Common myeloid progenitor, CD34-positive (primary cell): ENCODE measurements around the gene LITAF.
A peak's percentile ranks its signal among the peaks of the same experiment; 100 is the strongest.

ENCODE experiments used
- CTCF ChIA-PET: fragments of 350-600 bp; sonication (Branson Sonifier 250); formaldehyde crosslinking; loops from one replicate; lab custom pipeline; 2021; ENCODE audit warnings: antibody characterized with exemption; lab: Charles Lee
- POLR2A ChIA-PET: fragments of 350-600 bp; sonication (Branson Sonifier 250); formaldehyde crosslinking; loops from one replicate; lab custom pipeline; 2021; ENCODE audit warnings: antibody characterized with exemption; lab: Charles Lee
- DNase-seq, 3 donors: peaks; one replicate each; pipeline versions ENCODE4 v3.0.0 to v3.0.0-alpha.2; 2013
- H3K27ac ChIP-seq, 2 experiments: 1 replicate in 1 of 2; 2 replicates in 1 of 2; pipeline ENCODE4 v1.7.0; 2013; ENCODE audit warnings: inconsistent platforms in 2 of 2, low read length in 2 of 2, mild to moderate bottlenecking in 2 of 2, low read depth in 1 of 2, moderate library complexity in 1 of 2; ENCODE audit not compliant: severe bottlenecking in 2 of 2, insufficient read depth in 1 of 2, poor library complexity in 1 of 2
- H3K27me3 ChIP-seq, 5 experiments: replicated peaks in 2 of 5; 1 replicate in 3 of 5; 2 replicates in 2 of 5; pipeline versions ENCODE4 v1.6.1 to v1.7.0; 2013; ENCODE audit warnings: low read length in 4 of 5, mild to moderate bottlenecking in 2 of 5, moderate library complexity in 2 of 5, inconsistent platforms in 1 of 5; ENCODE audit not compliant: insufficient read depth in 5 of 5, control insufficient read depth in 4 of 5
- H3K36me3 ChIP-seq, 4 experiments: 1 replicate in 2 of 4; 2 replicates in 2 of 4; pipeline versions ENCODE4 v1.6.1 to v1.7.0; 2013; ENCODE audit warnings: low read length in 3 of 4, control low read depth in 1 of 4, mild to moderate bottlenecking in 1 of 4; ENCODE audit not compliant: control insufficient read depth in 4 of 4, insufficient read depth in 4 of 4
- H3K4me1 ChIP-seq, 4 experiments: 1 replicate in 3 of 4; 2 replicates in 1 of 4; pipeline versions ENCODE4 v1.6.1 to v1.7.1; 2013; ENCODE audit warnings: low read length in 3 of 4, mild to moderate bottlenecking in 3 of 4, control low read depth in 1 of 4, inconsistent platforms in 1 of 4, moderate library complexity in 1 of 4; ENCODE audit not compliant: control insufficient read depth in 4 of 4, insufficient read depth in 4 of 4; ENCODE audit errors: control extremely low read depth in 1 of 4
- H3K4me3 ChIP-seq, 7 experiments: 1 replicate in 4 of 7; 2 replicates in 3 of 7; pipeline versions ENCODE4 v1.5.1 to v1.7.0; 2013; ENCODE audit warnings: mild to moderate bottlenecking in 7 of 7, low read length in 6 of 7, moderate library complexity in 6 of 7, inconsistent platforms in 2 of 7, low read depth in 2 of 7, control low read depth in 1 of 7; ENCODE audit not compliant: insufficient read depth in 4 of 7, control insufficient read depth in 1 of 7; ENCODE audit errors: extremely low read depth in 1 of 7
- H3K9me3 ChIP-seq, 5 experiments: 1 replicate in 4 of 5; 2 replicates in 1 of 5; pipeline versions ENCODE4 v1.6.1 to v1.7.1; 2013; ENCODE audit warnings: low read length in 4 of 5, mild to moderate bottlenecking in 2 of 5, inconsistent platforms in 1 of 5, low read depth in 1 of 5, moderate library complexity in 1 of 5; ENCODE audit not compliant: control insufficient read depth in 4 of 5, insufficient read depth in 2 of 5; ENCODE audit errors: control extremely low read depth in 1 of 5
- WGBS: methylation state at CpG from one replicate; pipeline ENCODE4 v1.1.5; 2013; ENCODE audit not compliant: insufficient coverage; 5-methylcytosine and 5-hydroxymethylcytosine counted together

LITAF gene

DNA sequence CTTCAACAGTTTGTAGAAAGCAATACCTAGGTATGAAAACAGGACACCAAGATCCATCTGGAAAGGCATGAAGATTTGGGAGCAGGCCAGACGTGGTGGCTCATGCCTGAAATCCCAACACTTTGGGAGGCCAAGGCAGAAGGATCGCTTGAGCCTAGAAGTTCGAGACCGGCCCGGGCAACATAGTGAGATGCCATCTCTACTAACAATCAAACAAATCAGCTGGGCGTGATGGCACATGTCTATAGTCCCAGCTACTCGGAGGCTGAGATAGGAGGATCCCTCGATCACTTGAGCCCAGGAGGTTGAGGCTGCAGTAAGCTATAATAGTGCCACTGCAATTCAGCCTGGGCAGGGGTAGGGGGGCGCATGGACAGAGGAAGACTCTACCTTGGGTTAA, 20.3 kb downstream of the LITAF start:
- H3K36me3 ChIP-seq: peaks cover 2 to 48% (median 4%) of the 10 kb centered on the region in 4 experiments
- CTCF ChIA-PET: interaction anchor here (0.8 to 1.5 kb wide), 3 partner anchors 9 to 17 kb away, joined by 3 to 4 read pairs (median 3); no protein-coding TSS in a partner anchor
- no peaks in the 10 kb centered on the region for H3K27me3 ChIP-seq
- peaks cover 0 to 11% (median 0%) of the 10 kb centered on the region in 4 experiments for H3K4me1 ChIP-seq
- H3K4me3 ChIP-seq: no peak overlapping the region
- H3K27ac ChIP-seq: no peak overlapping the region
- WGBS: 97% methylated on average over 5 of the region's 9 CpGs
- POLR2A ChIA-PET: no interaction called here
- H3K9me3 ChIP-seq: no peaks in the 10 kb centered on the region
- DNase-seq: no peak

DNA sequence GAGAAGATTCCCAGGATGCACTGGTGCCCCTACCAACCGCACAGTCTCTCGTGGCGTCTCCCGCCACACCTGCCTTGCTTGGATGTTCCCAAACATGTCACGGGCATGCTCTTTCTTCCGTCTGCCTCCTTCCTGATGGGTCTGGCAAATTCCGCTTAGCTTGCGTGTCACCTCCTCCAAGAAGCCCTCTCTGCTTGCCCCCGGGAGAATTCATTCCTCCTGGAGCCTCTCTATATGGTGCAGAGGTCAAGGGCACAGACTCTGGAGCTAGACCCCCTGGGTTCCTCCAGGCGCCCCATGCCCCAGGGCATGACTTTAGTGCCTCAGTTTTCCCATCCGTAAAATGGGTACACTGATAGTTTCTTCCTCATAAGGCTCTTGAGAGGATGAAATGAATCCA, 21.1 kb downstream of the LITAF start:
- Histone ChIP-seq H3K36me3 (peaks cover 2 to 51% (median 6%) of the 10 kb centered on the region in 4 experiments), H3K4me3 (no peak overlapping the region), H3K4me1 (peaks cover 0 to 10% (median 2%) of the 10 kb centered on the region in 4 experiments), H3K27ac (no peak overlapping the region), H3K27me3 (no peaks in the 10 kb centered on the region), H3K9me3 (no peaks in the 10 kb centered on the region)
- no peak for DNase-seq
- ChIA-PET POLR2A (no interaction called here), CTCF (interaction anchor here (1.5 kb wide), 1 partner anchor 10 kb away, joined by 3 read pairs; no protein-coding TSS in a partner anchor)
- 93% methylated on average over 11 of the region's 11 CpGs for WGBS

DNA sequence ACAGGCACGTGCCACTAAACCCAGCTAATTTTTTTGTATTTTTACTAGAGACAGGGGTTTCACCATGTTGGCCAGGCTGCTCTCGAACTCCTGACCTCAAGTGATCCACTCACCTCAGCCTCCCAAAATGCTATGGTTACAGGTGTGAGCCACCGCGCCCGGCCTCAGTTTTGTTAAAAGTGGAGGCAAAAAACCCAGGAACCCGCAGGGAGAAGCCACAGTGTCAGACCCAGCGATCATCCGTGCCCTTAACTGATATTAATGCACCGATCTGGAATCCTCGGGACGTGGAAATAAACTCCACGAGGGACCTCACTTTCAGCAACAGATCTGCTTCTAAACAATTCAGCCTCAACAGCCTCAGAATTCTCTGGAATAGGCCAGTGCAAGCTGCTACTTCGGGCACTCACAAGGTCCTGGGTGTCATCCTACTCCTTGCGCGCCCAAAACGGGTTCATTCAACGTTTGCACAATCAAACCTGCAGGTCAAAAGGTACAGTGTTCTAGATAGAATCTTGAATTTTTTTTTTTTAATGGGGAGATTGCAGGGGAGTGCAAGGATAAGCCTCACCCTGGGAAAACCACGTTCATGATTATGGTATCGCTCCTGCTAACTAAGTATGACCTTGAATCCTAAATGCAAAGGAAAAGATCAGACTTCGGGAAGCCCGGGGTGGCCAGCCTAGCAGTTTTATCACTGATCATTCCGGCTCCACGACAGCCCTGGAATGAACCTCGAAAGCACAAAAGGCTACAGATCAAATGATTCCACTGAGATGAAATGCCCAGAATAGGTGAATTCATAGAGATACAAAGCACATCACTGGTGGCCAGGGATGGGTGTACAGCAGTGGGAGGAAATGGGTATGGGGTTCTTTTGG, 22.4 kb downstream of the LITAF start:
- H3K4me3 ChIP-seq: no peak overlapping the region
- CTCF ChIA-PET: interaction anchor here (0.7 to 1.1 kb wide), 3 partner anchors 66 to 151 kb away, joined by 3 to 5 read pairs (median 3); no protein-coding TSS in a partner anchor
- 99% methylated on average over 18 of the region's 24 CpGs for WGBS
- no peak for DNase-seq
- no peaks in the 10 kb centered on the region for H3K27me3 ChIP-seq
- no peak overlapping the region for H3K27ac ChIP-seq
- H3K36me3 ChIP-seq: peaks cover 0 to 44% (median 6%) of the 10 kb centered on the region in 4 experiments
- H3K9me3 ChIP-seq: no peaks in the 10 kb centered on the region
- peaks cover 0 to 10% (median 3%) of the 10 kb centered on the region in 4 experiments for H3K4me1 ChIP-seq
- POLR2A ChIA-PET: no interaction called here

DNA sequence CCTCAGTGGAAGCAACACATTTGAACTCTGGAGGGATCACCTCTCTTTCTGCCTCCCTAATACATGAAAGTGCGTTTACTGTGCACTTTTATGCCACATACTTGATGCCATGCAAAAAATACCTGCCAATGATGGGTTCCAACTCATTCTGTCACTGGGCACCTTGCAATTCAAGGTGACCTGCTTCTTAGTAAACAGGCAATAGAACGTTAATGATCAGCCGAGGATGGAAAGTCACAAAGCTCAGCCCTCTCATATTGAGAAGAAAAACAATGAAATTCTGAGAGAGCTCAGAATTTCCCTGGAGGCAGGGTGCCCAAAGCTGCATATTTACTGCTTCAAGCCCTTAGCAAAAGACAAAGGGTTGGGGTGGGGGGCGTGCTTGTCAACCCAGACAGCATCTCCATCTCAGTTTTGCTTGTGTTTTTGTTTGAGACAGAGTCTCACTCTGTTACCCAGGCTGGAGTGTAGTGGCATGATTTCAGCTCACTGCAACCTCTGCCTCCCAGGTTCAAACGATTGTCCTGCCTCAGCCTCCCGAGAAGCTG, 23.2 kb downstream of the LITAF start:
- 93% methylated on average over 6 of the region's 6 CpGs for WGBS
- H3K27ac ChIP-seq: no peak overlapping the region
- H3K9me3 ChIP-seq: no peaks in the 10 kb centered on the region
- H3K36me3 ChIP-seq: peaks cover 0 to 39% (median 6%) of the 10 kb centered on the region in 4 experiments
- ChIA-PET CTCF (interaction anchor here (0.7 to 1.1 kb wide), 4 partner anchors 9 to 152 kb away, joined by 3 to 5 read pairs (median 4); no protein-coding TSS in a partner anchor), POLR2A (no interaction called here)
- no peak overlapping the region for H3K4me3 ChIP-seq
- H3K27me3 ChIP-seq: no peaks in the 10 kb centered on the region
- peaks cover 0 to 10% (median 3%) of the 10 kb centered on the region in 4 experiments for H3K4me1 ChIP-seq
- no peak for DNase-seq

DNA sequence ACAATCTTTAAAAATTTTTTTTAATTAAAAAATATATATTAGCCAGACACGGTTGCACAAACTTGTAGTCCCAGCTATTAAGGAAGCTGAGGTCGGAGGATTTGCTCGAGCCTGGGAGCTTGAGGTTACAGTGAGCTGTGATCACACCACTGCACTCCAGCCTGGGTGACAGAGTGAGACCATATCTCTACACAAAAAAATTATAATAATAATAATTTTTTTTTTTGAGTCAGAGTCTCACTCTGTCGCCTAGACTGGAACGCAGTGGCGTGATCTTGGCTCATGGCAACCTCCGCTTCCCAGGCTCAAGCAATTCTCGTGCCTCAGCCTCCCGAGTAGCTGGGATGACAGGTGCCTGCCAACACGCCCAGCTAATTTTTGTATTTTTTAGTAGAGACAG, 23.8 kb downstream of the LITAF start:
- no peaks in the 10 kb centered on the region for H3K9me3 ChIP-seq
- peaks cover 0 to 10% (median 4%) of the 10 kb centered on the region in 4 experiments for H3K4me1 ChIP-seq
- no peak overlapping the region for H3K27ac ChIP-seq
- ChIA-PET CTCF (interaction anchor here (1.1 kb wide), 1 partner anchor 9 kb away, joined by 5 read pairs; no protein-coding TSS in a partner anchor), POLR2A (no interaction called here)
- no peak overlapping the region for H3K4me3 ChIP-seq
- H3K36me3 ChIP-seq: peaks cover 2 to 35% (median 6%) of the 10 kb centered on the region in 4 experiments
- 98% methylated on average over 7 of the region's 10 CpGs for WGBS
- H3K27me3 ChIP-seq: no peaks in the 10 kb centered on the region
- peak in 1 of 3 donors; percentile 31 for DNase-seq

DNA sequence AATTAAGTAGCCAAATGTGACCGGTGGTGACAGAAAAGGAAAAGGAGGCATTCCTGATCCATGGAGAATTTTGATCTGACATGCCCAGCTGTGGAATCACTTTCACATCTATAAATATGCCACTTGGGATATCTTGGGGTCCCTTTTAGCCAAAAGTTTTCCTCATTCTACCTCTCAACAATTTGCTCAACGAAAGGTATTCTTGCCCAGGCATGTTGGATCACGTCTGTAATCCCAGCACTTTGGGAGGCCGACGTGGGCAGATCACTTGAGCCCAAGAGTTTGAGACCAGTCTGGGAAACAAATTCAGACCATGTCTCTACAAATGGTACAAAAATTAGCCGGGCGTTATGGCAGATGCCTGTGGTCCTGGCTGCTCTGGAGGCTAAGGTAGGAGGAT, 24.3 kb downstream of the LITAF start:
- peaks cover 2 to 35% (median 7%) of the 10 kb centered on the region in 4 experiments for H3K36me3 ChIP-seq
- H3K27ac ChIP-seq: no peak overlapping the region
- CTCF ChIA-PET: no interaction called here
- H3K4me1 ChIP-seq: peaks cover 0 to 13% (median 5%) of the 10 kb centered on the region in 4 experiments
- no peak overlapping the region for H3K4me3 ChIP-seq
- no peak for DNase-seq
- 91% methylated on average over 4 of the region's 7 CpGs for WGBS
- no peaks in the 10 kb centered on the region for H3K9me3 ChIP-seq
- POLR2A ChIA-PET: no interaction called here
- H3K27me3 ChIP-seq: no peaks in the 10 kb centered on the region
